ENCODE measurements around the gene SH3YL1.

Gene SH3YL1

DNA sequence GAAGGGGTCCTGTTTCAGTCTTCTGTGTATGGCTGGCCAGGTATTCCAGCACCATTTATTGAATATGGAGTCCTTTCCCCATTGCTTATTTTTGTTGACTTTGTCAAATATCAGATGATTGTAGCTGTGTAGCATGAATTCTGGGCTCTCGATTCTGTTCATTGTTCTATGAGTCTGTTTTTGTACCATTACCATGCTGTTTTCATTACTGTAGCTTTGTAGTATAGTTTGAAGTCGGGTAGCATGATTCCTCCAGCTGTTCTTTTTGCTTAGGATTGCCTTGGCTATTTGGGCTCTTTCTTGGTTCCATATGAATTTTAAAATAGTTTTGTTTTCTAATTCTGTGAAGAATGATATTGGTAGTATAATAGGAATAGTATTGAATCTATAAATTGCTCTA lies 6.0 kb downstream of the SH3YL1 start:
- DNase-seq (no peak), ATAC-seq (no peak)

DNA sequence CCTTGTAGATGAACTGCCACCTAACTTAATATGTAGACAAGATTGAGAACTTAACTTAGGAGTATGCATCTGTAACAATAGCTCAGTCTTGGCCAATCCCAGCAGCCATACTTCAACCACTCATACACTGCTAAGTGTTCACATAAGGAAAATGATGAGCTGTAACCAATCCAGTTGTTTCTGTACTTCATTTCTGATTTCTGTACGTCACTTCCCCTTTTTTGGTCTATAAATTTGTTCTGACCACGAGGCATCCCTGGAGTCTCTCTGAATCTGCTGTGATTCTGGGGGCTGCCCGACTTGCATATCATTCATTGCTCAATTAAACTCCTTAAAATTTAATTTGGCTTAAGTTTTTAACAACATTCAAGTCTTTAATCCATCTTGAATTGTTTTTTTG lies 6.4 kb downstream of the SH3YL1 start:
- DNase-seq (no peak), ATAC-seq (no peak)

- ATAC-seq: no peak
- no peak for DNase-seq
Observed at GRCh38 chr2:256094-256493, 7.7 kb downstream of the SH3YL1 start.

GRCh38 chr2:255195-255594 lies 8.6 kb downstream of the SH3YL1 start:
- DNase-seq (no peak), ATAC-seq (no peak)

DNA sequence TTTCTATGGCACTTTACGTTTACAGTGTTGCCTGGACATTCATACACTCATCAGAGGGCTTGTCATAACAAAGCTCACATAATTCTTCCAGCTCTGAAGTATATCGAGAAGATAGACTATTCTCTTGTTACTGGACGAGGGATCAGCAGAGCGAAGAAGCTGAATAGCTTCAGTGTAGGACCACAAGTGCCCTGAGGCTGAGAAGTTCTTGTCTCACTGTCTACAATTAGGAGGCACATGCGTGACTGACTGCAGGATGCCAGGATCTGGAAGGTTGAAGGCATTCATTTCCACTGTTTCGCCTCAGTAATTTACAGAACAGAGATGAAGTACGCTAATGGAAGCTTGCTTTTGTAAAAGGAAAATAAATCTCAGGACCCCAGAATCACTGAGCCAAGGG lies 9.6 kb downstream of the SH3YL1 start:
- DNase-seq (no peak), ATAC-seq (no peak)

- ATAC-seq (no peak), DNase-seq (no peak)
Observed at GRCh38 chr2:253202-253638, 10.6 kb downstream of the SH3YL1 start.

DNA sequence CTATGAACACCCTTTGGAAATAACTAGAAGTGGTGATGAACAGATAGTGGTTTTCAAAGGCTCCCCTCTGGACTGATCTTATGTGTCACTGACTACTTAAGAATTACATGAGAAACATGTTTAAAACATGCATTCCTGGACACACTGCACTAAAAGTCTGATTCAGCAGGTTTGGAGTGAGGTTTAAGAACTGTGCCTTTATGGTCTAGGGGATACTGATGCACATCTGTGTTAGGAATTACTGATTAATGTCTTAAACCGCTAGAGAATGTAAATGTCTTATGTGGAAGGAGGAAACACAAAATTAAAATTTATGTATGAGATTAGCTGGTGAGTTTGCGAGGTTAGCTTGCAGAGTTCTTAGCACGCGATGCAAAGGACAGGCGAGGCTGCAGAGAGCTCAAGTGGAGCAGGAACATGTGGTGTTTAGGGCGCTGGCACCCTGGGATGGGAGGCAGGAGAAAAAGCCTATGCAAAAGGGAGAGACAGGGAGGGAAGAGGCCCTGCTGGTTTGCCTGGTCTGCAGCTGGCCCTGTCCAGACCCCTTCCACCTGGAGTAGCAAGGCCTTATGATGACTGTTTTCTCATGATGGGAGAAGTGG lies 11.7 kb downstream of the SH3YL1 start:
- no peak for DNase-seq

DNA sequence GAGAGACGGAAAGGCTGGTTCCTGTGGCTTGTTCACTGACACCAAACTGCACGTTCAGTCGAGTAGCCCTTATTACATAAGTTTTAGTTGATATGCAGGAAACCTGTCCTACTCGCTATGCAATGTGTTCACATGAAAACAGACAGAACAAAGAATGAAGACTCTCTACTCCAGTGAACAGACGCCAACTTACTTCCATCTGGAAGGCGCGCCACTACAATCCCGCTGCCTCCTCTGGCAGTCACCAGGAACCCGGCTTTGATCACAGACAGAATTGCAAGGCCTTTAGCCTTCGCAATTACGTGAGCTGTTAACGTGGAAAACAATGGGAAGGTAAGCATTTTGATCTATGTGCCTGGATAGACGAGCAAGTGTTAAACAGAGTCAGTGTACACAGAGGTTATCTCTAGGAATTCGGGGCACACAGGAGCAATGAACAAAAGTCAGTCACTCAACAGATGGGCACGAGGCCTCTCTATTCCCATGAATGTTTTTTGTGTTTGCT lies 14.2 kb downstream of the SH3YL1 start:
- no peak for DNase-seq
- ATAC-seq: no peak

More for the DNA sequence above, 11.7 kb downstream of the SH3YL1 start:
- no peak for ATAC-seq

- no peak for DNase-seq
- no peak for ATAC-seq
Observed at GRCh38 chr2:248724-249123, 15.1 kb downstream of the SH3YL1 start.

GRCh38 chr2:246489-247144 lies 17.2 kb downstream of the SH3YL1 start:
- no peak for ATAC-seq
- DNase-seq: peak; percentile 23

GRCh38 chr2:244547-244946 lies 19.3 kb downstream of the SH3YL1 start:
- ATAC-seq: no peak
- no peak for DNase-seq

- ATAC-seq: no peak
Observed at GRCh38 chr2:238869-239268, 25.0 kb downstream of the SH3YL1 start.

DNA sequence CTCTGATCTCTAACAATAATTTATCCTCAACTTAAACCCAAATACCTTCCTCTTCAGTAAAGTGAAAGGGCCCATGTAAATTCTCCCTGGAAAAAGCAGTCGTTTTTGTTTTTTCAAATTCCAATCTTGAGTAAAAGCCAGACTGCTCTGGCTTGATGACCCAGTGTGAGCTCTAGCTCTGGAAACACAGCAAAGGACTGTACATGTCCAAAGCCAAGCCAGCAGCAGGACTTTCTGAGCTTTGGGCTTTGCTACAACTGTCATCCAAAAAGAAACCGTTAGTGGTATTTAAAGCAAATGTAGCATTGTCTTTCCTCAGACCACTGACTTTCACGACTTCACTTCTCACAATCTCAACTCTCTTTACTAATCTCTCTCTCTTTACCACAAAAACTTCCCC lies 25.4 kb downstream of the SH3YL1 start:
- DNase-seq (no peak), ATAC-seq (no peak)

More at GRCh38 chr2:238869-239268, 25.0 kb downstream of the SH3YL1 start:
- no peak for DNase-seq

GRCh38 chr2:237878-238277 lies 26.0 kb downstream of the SH3YL1 start:
- no peak for ATAC-seq
- no peak for DNase-seq

- ATAC-seq: no peak
Observed at GRCh38 chr2:236993-237539, 26.8 kb downstream of the SH3YL1 start.

GRCh38 chr2:234421-234820 lies 29.4 kb downstream of the SH3YL1 start:
- DNase-seq (no peak), ATAC-seq (no peak)

More at GRCh38 chr2:236993-237539, 26.8 kb downstream of the SH3YL1 start:
- DNase-seq: no peak

GRCh38 chr2:233030-233429 lies 30.8 kb downstream of the SH3YL1 start:
- ATAC-seq (no peak), DNase-seq (no peak)

DNA sequence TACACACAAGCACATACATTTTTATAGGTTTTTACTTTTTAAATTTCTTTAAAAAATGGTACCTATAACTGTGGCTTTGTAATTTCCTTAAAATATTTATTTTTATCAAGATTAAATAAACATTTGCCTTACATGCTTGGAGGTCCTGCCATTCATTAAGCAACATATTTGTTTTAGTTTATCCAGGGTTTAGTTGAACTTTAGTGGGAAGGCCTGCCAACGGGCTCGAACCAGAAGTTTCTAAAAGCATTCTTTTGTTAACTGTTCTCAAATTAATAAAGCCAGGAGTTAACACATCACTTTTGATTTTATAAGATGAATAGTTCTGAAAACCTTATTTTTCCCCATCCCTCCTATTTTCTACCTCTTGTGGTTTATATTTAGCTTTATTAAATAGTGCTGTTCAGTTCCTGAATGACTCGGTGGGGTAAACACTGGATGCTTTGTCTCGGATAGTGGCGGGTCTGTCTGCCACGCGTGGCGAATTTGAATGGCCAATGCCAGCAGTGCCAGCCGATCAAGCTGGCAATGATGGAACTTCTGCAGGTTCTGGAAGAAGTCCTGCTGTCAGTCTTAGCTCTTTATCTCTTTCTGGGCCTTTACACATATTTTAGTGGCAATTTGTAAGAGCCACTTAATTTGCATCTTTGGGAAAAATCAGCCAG lies 32.2 kb downstream of the SH3YL1 start:
- ATAC-seq: no peak
- DNase-seq: no peak

GRCh38 chr2:228518-229278 lies 35.1 kb downstream of the SH3YL1 start:
- DNase-seq (no peak), ATAC-seq (no peak)

GRCh38 chr2:228115-228514 lies 35.7 kb downstream of the SH3YL1 start:
- DNase-seq: no peak
- no peak for ATAC-seq

DNA sequence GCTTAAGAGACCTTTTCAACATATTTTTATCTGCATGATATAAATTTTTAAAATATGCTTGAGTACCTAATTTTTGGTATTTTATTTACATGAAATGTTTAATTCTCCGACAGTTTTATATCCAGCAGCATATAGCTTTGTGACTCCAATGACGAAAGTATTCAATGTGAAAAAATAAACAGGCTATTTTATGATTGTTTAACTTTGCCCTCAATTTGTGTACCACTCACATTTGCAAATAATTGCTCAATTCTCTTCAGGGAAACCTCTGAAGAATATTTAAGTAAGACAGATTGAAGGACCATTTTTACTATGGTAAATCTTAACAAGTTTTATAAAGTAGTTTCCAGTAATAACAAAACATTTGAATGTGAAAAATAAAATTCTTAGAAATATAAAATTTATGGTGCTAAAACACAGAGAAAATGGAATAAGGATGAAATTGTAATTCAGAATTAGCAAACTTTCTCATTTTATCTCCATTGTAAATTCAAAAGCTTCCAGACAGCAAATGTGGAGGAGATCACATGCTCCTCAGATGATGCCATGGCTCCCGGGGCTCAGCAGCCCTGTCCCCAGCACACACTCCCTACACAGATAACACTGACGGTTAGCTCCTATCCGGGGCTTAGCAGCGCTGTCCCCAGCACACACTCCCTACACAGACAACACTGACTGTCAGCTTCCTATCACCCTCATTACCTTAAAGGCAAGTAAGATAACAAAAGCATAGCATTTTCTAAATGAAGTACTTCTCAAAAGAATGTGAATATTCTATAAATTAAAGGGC lies 39.7 kb downstream of the SH3YL1 start:
- DNase-seq (no peak), ATAC-seq (no peak)

- ATAC-seq: no peak
- no peak for DNase-seq
Observed at GRCh38 chr2:223451-223850, 40.4 kb downstream of the SH3YL1 start.

All from stimulated activated naive CD8-positive, alpha-beta T cell treated with anti-CD3 and anti-CD28 coated beads, Interleukin-15, Interleukin-2, amounts not matched to agents 100 U/mL and 50 U/mL, for 24 hours (primary cell).